GM23248 (cell line): ENCODE data around the gene NSG2.

Experiments
- EZH2 ChIP-seq: fragments of 200-600 bp; sonication (generic); IDR thresholded peaks from 2 replicates; pipeline ENCODE4 v1.6.1; 2018; ENCODE audit warnings: antibody characterized with exemption, mild to moderate bottlenecking; ENCODE audit not compliant: insufficient read depth, poor library complexity, severe bottlenecking
- EZH2phosphoT487 ChIP-seq: fragments of 200-600 bp; sonication (generic); IDR thresholded peaks from 2 replicates; pipeline ENCODE4 v1.6.1; 2018; ENCODE audit warnings: antibody characterized with exemption, moderate library complexity, mild to moderate bottlenecking, low read depth; ENCODE audit not compliant: insufficient read depth

GRCh38 chr5:174119468-174119881, 74.0 kb downstream of the NSG2 start:
- TF ChIP-seq EZH2phosphoT487 (no peak), EZH2 (no peak)
